Left renal cortex interstitium (tissue), 4 donors: ENCODE measurements around the gene FBXL13. TPM values are rescaled to one million over a fixed set of nuclear protein-coding genes. Genes with fewer than 3 reads are reported as not detected.
"Not testable (repeated sequence)": the region's sequence is repeated elsewhere in the genome, so short reads cannot be mapped to it uniquely, and the experiment has no call there.

ENCODE experiments used
- DNase-seq, 4 donors: peaks; one replicate each; pipeline ENCODE4 v3.0.0-alpha.2; 2013; ENCODE audit warnings: low read depth in 4 of 4, low spot score in 2 of 4, missing footprints in 1 of 4
- polyA plus RNA-seq, 4 donors: library from polyadenylated mRNA; unstranded; fragments of 120-200 nt; gene quantifications; one replicate each; pipeline ENCODE4 v1.2.1, GENCODE V29; 2013; ENCODE audit not compliant: insufficient read length in 4 of 4

The FBXL13 gene
- polyA plus RNA-seq, 4 donors: 1.5 to 4.1 (median 3.3) TPM

- DNase-seq: no peak
These were observed 6.3 kb upstream of the FBXL13 start for GRCh38 chr7:103080923-103081322.

GRCh38 chr7:103079836-103080235, 5.2 kb upstream of the FBXL13 start:
- no peak for DNase-seq

- not testable (repeated sequence) for DNase-seq
These were observed 3.6 kb upstream of the FBXL13 start for GRCh38 chr7:103078226-103078625.

GRCh38 chr7:103077318-103077717, 2.7 kb upstream of the FBXL13 start:
- no peak for DNase-seq

- no peak for DNase-seq
These were observed 2.2 kb upstream of the FBXL13 start for GRCh38 chr7:103076764-103077163.

GRCh38 chr7:103075337-103075918, 832 bp upstream of the FBXL13 start:
- DNase-seq: peak in 3 of 4 donors; percentile 21 to 48 (median 47)

- DNase-seq: peak in 1 of 4 donors; percentile 19
These were observed 542 bp downstream of the FBXL13 start for GRCh38 chr7:103073989-103074518.

GRCh38 chr7:103071000-103071399, 3.6 kb downstream of the FBXL13 start:
- DNase-seq: no peak

- no peak for DNase-seq
These were observed 5.9 kb downstream of the FBXL13 start for GRCh38 chr7:103068414-103069403.

- no peak for DNase-seq
These were observed 8.9 kb downstream of the FBXL13 start for GRCh38 chr7:103065667-103066066.

GRCh38 chr7:103063895-103064294, 10.7 kb downstream of the FBXL13 start:
- DNase-seq: no peak

- no peak for DNase-seq
These were observed 15.1 kb downstream of the FBXL13 start for GRCh38 chr7:103059471-103059870.

GRCh38 chr7:103058122-103058521, 16.5 kb downstream of the FBXL13 start:
- no peak for DNase-seq

- DNase-seq: not testable (repeated sequence)
These were observed 18.6 kb downstream of the FBXL13 start for GRCh38 chr7:103056006-103056405.

GRCh38 chr7:103051519-103051918, 23.1 kb downstream of the FBXL13 start:
- DNase-seq: no peak

- no peak for DNase-seq
These were observed 25.8 kb downstream of the FBXL13 start for GRCh38 chr7:103048833-103049232.

- DNase-seq: not testable (repeated sequence)
These were observed 32.8 kb downstream of the FBXL13 start for GRCh38 chr7:103041815-103042214.

GRCh38 chr7:103037823-103038739, 36.5 kb downstream of the FBXL13 start:
- DNase-seq: not testable (repeated sequence)

GRCh38 chr7:103037476-103037822, 37.1 kb downstream of the FBXL13 start:
- DNase-seq: no peak

- not testable (repeated sequence) for DNase-seq
These were observed 40.3 kb downstream of the FBXL13 start for GRCh38 chr7:103034318-103034717.
